Measurements from ENCODE around the gene NACC2.

DNA sequence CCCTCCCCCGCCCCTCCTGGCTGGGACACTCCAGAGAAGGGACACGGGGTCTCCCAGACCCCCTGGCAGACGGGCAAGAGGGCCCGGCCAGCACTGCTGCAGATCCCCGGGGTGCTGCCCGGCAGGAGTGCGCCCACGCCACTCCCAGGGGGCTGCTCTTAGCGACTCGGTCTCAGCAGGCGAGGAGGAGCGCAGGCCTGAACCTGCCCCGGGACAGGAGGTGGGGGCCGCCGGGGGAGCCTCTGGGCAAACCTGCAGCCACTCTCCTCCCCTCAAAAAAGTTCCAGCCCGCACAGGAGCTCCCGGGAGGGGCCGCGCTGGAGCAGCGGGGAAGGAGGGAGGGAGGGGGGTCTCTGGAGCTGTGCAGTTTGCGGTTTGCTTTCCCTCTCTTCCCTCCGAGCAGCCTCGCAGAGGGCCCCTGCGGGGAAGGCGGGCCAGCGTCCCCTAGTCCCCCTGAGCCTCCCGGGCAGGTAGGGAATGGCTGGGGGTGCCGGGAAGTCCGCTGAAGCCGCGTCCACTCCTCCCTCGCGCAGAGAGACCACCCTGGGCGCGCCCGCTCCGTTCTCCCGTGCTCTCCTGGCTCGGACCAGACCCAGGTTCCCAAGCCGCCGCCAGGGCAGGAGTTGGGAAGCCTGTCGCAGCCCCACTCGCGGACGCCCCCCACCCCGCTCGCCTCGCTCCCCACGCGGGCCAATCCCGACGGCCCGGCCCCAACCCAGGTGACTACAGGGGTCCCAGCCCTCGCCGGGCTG is 44.2 kb downstream of the NACC2 start:
- TF ChIP-seq, protein P1, sequence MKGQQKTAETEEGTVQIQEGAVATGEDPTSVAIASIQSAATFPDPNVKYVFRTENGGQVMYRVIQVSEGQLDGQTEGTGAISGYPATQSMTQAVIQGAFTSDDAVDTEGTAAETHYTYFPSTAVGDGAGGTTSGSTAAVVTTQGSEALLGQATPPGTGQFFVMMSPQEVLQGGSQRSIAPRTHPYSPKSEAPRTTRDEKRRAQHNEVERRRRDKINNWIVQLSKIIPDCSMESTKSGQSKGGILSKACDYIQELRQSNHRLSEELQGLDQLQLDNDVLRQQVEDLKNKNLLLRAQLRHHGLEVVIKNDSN (CRISPR knock-in tag; IDR thresholded peaks at IDR 0.05), result no peak
- no peak for TF ChIP-seq POLR2A (conservative IDR thresholded peaks at IDR 0.05)
- no peak for TF ChIP-seq NFIC (IDR thresholded peaks at IDR 0.05)
- no peak for TF ChIP-seq SMAD4 (CRISPR knock-in tag; conservative IDR thresholded peaks at IDR 0.05)
- no peak for TF ChIP-seq ESRRA (IDR thresholded peaks at IDR 0.05; ENCODE audit: borderline replicate concordance, low read depth)
- no peak for TF ChIP-seq MEF2D (tag; conservative IDR thresholded peaks at IDR 0.05; ENCODE audit: low read depth)
- TF ChIP-seq RBBP5 (IDR thresholded peaks at IDR 0.05; ENCODE audit: borderline replicate concordance, insufficient read depth, low read length, poor library complexity, severe bottlenecking), result no peak
- TF ChIP-seq SIN3A (IDR thresholded peaks at IDR 0.05; ENCODE audit: borderline replicate concordance in 2 of 2, control insufficient read depth in 1 of 2, low read depth in 2 of 2, low read length in 2 of 2), result no peak
- no peak for TF ChIP-seq CHD1 (IDR thresholded peaks at IDR 0.05; ENCODE audit: low read length)
- no peak for TF ChIP-seq ZNF217 (CRISPR knock-in tag; IDR thresholded peaks at IDR 0.05)
- no peak for TF ChIP-seq NUFIP1 (IDR thresholded peaks at IDR 0.05; ENCODE audit: partially characterized antibody)
- TF ChIP-seq, protein P2, sequence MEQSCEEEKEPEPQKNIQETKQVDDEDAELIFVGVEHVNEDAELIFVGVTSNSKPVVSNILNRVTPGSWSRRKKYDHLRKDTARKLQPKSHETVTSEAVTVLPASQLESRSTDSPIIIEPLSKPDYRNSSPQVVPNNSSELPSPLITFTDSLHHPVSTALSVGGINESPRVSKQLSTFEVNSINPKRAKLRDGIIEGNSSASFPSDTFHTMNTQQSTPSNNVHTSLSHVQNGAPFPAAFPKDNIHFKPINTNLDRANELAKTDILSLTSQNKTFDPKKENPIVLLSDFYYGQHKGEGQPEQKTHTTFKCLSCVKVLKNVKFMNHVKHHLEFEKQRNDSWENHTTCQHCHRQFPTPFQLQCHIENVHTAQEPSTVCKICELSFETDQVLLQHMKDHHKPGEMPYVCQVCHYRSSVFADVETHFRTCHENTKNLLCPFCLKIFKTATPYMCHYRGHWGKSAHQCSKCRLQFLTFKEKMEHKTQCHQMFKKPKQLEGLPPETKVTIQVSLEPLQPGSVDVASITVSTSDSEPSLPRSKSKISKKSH (CRISPR knock-in tag; IDR thresholded peaks at IDR 0.05), result no peak
- no peak for TF ChIP-seq FOXA1 (IDR thresholded peaks at IDR 0.05; ENCODE audit: borderline replicate concordance)

Measured in K562 (cell line).